A673 (cell line): ENCODE measurements around the gene ENTPD2. TPM values are rescaled to one million over a fixed set of nuclear protein-coding genes. Genes with fewer than 3 reads are reported as not detected.

ENCODE experiments used
- BruUV-seq: library from RNA; stranded (reverse); fragments of 400-500 nt; replicated peaks from 2 replicates; lab custom pipeline; 2021; lab: Mats Ljungman, UMichigan
- CTCF ChIA-PET: fragments of 300-600 bp; sonication (Branson Sonifier 250); formaldehyde crosslinking; loops from one replicate; lab custom pipeline; 2022; ENCODE audit warnings: antibody characterized with exemption; lab: Charles Lee
- POLR2A ChIA-PET: fragments of 300-600 bp; sonication (Branson Sonifier 250); formaldehyde crosslinking; loops from one replicate; lab custom pipeline; 2022; ENCODE audit warnings: antibody characterized with exemption; ENCODE audit not compliant: low non-redundant PET; lab: Charles Lee
- DNase-seq: peaks from one replicate; pipeline ENCODE4 v3.0.0-alpha.2; 2015; ENCODE audit warnings: low spot score
- H3K27ac ChIP-seq: fragments of 200-600 bp; sonication (generic); 2 replicates; pipeline ENCODE4 v1.5.1; 2016; ENCODE audit warnings: mixed run types, low read depth, mild to moderate bottlenecking, mixed read lengths, antibody characterized with exemption, low read length; ENCODE audit not compliant: poor library complexity, severe bottlenecking
- H3K27me3 ChIP-seq: fragments of 200-600 bp; sonication (generic); replicated peaks from 2 replicates; pipeline ENCODE4 v1.6.1; 2017; ENCODE audit warnings: mixed run types, low read depth, mild to moderate bottlenecking, mixed read lengths, antibody characterized with exemption, low read length; ENCODE audit not compliant: insufficient read depth, poor library complexity
- H3K36me3 ChIP-seq: fragments of 200-600 bp; sonication (generic); 2 replicates; pipeline ENCODE4 v1.6.1; 2016; ENCODE audit warnings: mixed run types, mild to moderate bottlenecking, mixed read lengths, antibody characterized with exemption, low read length; ENCODE audit not compliant: insufficient read depth, poor library complexity, severe bottlenecking
- H3K4me1 ChIP-seq: fragments of 200-600 bp; sonication (generic); 2 replicates; pipeline ENCODE4 v1.6.1; 2017; ENCODE audit warnings: mixed run types, mild to moderate bottlenecking, mixed read lengths, antibody characterized with exemption, low read length; ENCODE audit not compliant: insufficient read depth, poor library complexity, severe bottlenecking
- H3K4me3 ChIP-seq: fragments of 200-600 bp; sonication (generic); 2 replicates; pipeline ENCODE4 v1.5.1; 2016; ENCODE audit warnings: low read depth, mixed run types, mild to moderate bottlenecking, mixed read lengths, low read length; ENCODE audit not compliant: poor library complexity, severe bottlenecking
- H3K9me3 ChIP-seq: fragments of 200-600 bp; sonication (generic); 2 replicates; pipeline ENCODE4 v1.6.1; 2016; ENCODE audit warnings: mixed run types, low read depth, mild to moderate bottlenecking, mixed read lengths, antibody characterized with exemption, low read length; ENCODE audit not compliant: poor library complexity, severe bottlenecking
- EZH2 ChIP-seq: fragments of 200-600 bp; sonication (generic); IDR thresholded peaks from 2 replicates; pipeline ENCODE4 v1.6.1; 2017; ENCODE audit warnings: borderline replicate concordance, low read depth, mild to moderate bottlenecking, mixed read lengths, antibody characterized with exemption, low read length; ENCODE audit not compliant: poor library complexity, severe bottlenecking
- intact Hi-C: fragments of 100-400 bp; cut with micrococcal nuclease; formaldehyde crosslinking; loops from one replicate; pipeline ENCODE4 v1.10.0; 2022; ENCODE audit not compliant: unreplicated experiment
- total RNA-seq: library from RNA; stranded (reverse); gene quantifications from 2 replicates; pipeline ENCODE4 v1.2.3, GENCODE V29; 2021
- TF ChIP-seq, protein P1 (sequence below): fragments of 300-800, 200-600 bp; sonication (generic); conservative IDR thresholded peaks from 2 replicates; pipeline ENCODE4 v1.5.1; 2017; ENCODE audit warnings: low read depth, mild to moderate bottlenecking, antibody characterized with exemption, low read length, moderate library complexity, mixed read lengths

The ENTPD2 gene
- total RNA-seq, 1 experiment from 2014 or later: not detected

GRCh38 chr9:137014776-137015539, 38.9 kb downstream of the ENTPD2 start:
- intact Hi-C loops: no loop called here
- ChIA-PET CTCF (no interaction called here), POLR2A (no interaction called here)
- Histone ChIP-seq H3K4me3 (no peak overlapping the region), H3K27me3 (no peaks in the 10 kb centered on the region), H3K27ac (no peak overlapping the region), H3K9me3 (no peaks in the 10 kb centered on the region), H3K4me1 (no peaks in the 10 kb centered on the region), H3K36me3 (peaks cover 4% of the 10 kb centered on the region)
- no TSS peak for BruUV-seq
- TF ChIP-seq, protein P1, sequence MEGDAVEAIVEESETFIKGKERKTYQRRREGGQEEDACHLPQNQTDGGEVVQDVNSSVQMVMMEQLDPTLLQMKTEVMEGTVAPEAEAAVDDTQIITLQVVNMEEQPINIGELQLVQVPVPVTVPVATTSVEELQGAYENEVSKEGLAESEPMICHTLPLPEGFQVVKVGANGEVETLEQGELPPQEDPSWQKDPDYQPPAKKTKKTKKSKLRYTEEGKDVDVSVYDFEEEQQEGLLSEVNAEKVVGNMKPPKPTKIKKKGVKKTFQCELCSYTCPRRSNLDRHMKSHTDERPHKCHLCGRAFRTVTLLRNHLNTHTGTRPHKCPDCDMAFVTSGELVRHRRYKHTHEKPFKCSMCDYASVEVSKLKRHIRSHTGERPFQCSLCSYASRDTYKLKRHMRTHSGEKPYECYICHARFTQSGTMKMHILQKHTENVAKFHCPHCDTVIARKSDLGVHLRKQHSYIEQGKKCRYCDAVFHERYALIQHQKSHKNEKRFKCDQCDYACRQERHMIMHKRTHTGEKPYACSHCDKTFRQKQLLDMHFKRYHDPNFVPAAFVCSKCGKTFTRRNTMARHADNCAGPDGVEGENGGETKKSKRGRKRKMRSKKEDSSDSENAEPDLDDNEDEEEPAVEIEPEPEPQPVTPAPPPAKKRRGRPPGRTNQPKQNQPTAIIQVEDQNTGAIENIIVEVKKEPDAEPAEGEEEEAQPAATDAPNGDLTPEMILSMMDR: no peak
- TF ChIP-seq EZH2: no peak
- no peak for DNase-seq

DNA sequence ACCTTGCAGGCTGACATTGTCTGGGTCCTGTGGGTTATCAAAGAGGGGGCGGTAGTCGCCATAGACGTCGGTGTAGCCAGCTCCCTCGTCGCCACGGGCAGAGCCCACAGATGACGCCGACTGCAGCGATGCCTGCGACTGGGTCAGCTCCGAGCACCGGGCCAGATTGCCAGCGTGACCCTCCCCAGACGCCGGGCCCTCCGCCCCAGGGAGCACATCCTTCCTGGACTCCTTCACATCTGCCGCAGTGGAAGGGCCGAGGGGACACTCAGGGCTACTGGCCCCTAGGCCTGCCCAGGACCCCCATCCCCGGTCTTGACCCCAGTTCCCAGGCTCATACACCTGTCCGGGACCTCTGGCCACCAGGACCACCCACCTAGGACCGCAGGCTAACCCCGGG, 39.7 kb downstream of the ENTPD2 start:
- BruUV-seq: no TSS peak
- intact Hi-C loops: no loop called here
- peaks cover 7% of the 10 kb centered on the region for H3K36me3 ChIP-seq
- ChIA-PET CTCF (no interaction called here), POLR2A (no interaction called here)
- H3K4me3 ChIP-seq: no peak overlapping the region
- no peak for DNase-seq
- no peak overlapping the region for H3K27ac ChIP-seq
- H3K4me1 ChIP-seq: no peaks in the 10 kb centered on the region
- no peak for TF ChIP-seq EZH2
- TF ChIP-seq, protein P1: no peak
- no peaks in the 10 kb centered on the region for H3K27me3 ChIP-seq
- H3K9me3 ChIP-seq: no peaks in the 10 kb centered on the region

- Histone ChIP-seq H3K27ac (no peak overlapping the region), H3K36me3 (peaks cover 7% of the 10 kb centered on the region), H3K9me3 (no peaks in the 10 kb centered on the region), H3K4me1 (no peaks in the 10 kb centered on the region), H3K4me3 (no peak overlapping the region), H3K27me3 (no peaks in the 10 kb centered on the region)
- POLR2A ChIA-PET: no interaction called here
- BruUV-seq: no TSS peak
- intact Hi-C loops: no loop called here
- DNase-seq: no peak
- no peak for TF ChIP-seq EZH2
- TF ChIP-seq, protein P1: no peak
- CTCF ChIA-PET: no interaction called here
Observed at GRCh38 chr9:137013571-137013940, 40.3 kb downstream of the ENTPD2 start.
